Breast epithelium (tissue), 3 donors: ENCODE measurements around the gene GJA10.

Source experiments
- POLR2A ChIP-seq: fragments of 450-650 bp; IDR thresholded peaks from one replicate; pipeline ENCODE4 v1.6.1; 2016; ENCODE audit warnings: antibody characterized with exemption, mild to moderate bottlenecking, moderate library complexity
- POLR2AphosphoS5 ChIP-seq, 3 donors: sonication (generic); formaldehyde crosslinking; IDR thresholded peaks; one replicate each; pipeline ENCODE4 v1.6.1; 2017; ENCODE audit warnings: antibody characterized with exemption in 3 of 3
- TF ChIP-seq, protein P1 (sequence below), 3 donors: fragments of 450-650 bp; IDR thresholded peaks; one replicate each; pipeline ENCODE4 v1.5.1; 2016 to 2017; ENCODE audit warnings: antibody characterized with exemption in 3 of 3, mild to moderate bottlenecking in 3 of 3, moderate library complexity in 3 of 3

DNA sequence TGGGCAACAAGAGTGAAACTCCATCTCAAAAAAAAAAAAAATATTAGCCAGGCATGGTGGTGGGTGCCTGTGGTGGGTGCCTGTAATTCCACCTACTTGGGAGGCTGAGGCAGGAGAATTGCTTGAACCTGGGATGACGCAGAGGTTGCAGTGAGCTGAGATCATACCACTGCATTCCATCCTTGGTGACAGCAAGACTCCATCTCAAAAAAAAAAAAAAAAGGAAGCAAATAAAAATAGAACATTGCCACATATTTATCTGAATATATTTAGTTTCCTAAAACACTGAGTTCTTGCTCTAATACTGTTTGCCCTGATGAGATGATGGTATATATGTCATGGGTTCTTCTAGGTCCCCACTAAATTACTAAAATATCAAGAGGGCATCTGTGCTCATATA is 36.2 kb upstream of the GJA10 start:
- no peak for TF ChIP-seq POLR2AphosphoS5 (IDR thresholded peaks at IDR 0.05)
- TF ChIP-seq, protein P1, sequence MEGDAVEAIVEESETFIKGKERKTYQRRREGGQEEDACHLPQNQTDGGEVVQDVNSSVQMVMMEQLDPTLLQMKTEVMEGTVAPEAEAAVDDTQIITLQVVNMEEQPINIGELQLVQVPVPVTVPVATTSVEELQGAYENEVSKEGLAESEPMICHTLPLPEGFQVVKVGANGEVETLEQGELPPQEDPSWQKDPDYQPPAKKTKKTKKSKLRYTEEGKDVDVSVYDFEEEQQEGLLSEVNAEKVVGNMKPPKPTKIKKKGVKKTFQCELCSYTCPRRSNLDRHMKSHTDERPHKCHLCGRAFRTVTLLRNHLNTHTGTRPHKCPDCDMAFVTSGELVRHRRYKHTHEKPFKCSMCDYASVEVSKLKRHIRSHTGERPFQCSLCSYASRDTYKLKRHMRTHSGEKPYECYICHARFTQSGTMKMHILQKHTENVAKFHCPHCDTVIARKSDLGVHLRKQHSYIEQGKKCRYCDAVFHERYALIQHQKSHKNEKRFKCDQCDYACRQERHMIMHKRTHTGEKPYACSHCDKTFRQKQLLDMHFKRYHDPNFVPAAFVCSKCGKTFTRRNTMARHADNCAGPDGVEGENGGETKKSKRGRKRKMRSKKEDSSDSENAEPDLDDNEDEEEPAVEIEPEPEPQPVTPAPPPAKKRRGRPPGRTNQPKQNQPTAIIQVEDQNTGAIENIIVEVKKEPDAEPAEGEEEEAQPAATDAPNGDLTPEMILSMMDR (IDR thresholded peaks at IDR 0.05), result no peak
- no peak for TF ChIP-seq POLR2A
